GM12891 (cell line): ENCODE data around the gene MAP1B.

Source experiments
- PAX5 ChIP-seq: IDR thresholded peaks from 2 replicates; pipeline ENCODE4 v1.6.1; 2011; ENCODE audit warnings: low read length, moderate library complexity, mild to moderate bottlenecking; ENCODE audit not compliant: insufficient read depth, severe bottlenecking
- POLR2A ChIP-seq: IDR thresholded peaks from 2 replicates; pipeline ENCODE4 v1.6.1; 2011; ENCODE audit warnings: low read depth, low read length, control low read depth
- POLR2AphosphoS5 ChIP-seq: IDR thresholded peaks from 2 replicates; pipeline ENCODE4 v1.6.1; 2011; ENCODE audit warnings: low read depth, low read length, control low read depth
- POU2F2 ChIP-seq: IDR thresholded peaks from 2 replicates; pipeline ENCODE4 v1.6.1; 2011; ENCODE audit warnings: low read depth, mild to moderate bottlenecking, control low read depth, low read length, moderate library complexity
- SPI1 ChIP-seq: IDR thresholded peaks from 2 replicates; pipeline ENCODE4 v1.6.1; 2011; ENCODE audit warnings: low read depth, low read length, control low read depth
- TAF1 ChIP-seq: IDR thresholded peaks from 2 replicates; pipeline ENCODE4 v1.6.1; 2011; ENCODE audit warnings: low read depth, low read length, control low read depth

DNA sequence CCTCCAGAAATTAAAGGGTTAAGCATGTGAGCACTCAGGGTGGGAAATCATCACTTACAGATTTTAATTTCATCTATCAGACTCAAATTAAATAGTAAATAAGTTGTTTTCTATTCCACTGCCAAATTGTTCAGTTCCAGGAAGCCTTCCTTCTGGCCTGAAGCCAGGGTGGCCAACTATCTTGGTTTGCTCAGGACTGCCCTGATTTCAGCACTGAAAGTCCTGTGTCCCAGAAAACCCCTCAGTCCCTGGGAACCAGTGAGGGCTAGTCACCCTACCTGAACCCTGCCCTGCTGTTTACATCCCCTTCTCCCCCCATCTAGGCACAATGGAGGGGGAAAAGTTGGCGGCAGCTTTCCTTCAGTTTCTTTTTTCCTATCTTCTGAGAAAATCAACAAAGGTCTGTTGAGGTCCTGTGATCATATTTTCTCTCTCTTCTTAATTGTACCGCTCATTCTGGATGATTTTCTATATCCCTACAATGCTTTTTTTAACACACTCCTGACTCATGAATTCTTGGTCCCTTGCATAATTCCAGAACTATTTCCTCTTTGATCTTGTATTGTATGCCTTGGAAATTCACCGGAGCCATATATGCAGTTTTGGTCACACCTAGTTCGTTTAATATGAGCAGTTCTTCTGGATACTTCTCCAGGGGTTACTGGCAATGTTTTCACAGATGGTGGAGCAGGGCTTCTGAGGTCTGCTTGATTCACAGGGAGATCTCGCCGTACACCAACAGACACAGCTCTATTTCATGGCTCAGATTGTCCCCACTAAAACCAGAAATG lies 103.8 kb downstream of the MAP1B start:
- TF ChIP-seq POLR2AphosphoS5 (no peak), POU2F2 (no peak), POLR2A (no peak), PAX5 (no peak), TAF1 (no peak), SPI1 (no peak)
